Vagina (tissue), 2 donors: ENCODE data around the gene PKN3. TPM values are rescaled to one million over a fixed set of nuclear protein-coding genes. Genes with fewer than 3 reads are reported as not detected.

ENCODE experiments used
- DNase-seq, 2 donors: peaks; one replicate each; pipeline ENCODE4 v3.0.0-alpha.2; 2017; ENCODE audit errors: extremely low spot score in 2 of 2
- H3K27ac ChIP-seq: fragments of 200-600 bp; sonication (generic); one replicate; pipeline ENCODE4 v1.5.1; 2019
- H3K27me3 ChIP-seq: fragments of 200-600 bp; sonication (generic); one replicate; pipeline ENCODE4 v1.5.1; 2019
- H3K36me3 ChIP-seq, 2 donors: fragments of 200-600 bp; sonication (generic); one replicate each; pipeline ENCODE4 v1.5.1; 2017 to 2019
- H3K4me1 ChIP-seq: fragments of 200-600 bp; sonication (generic); one replicate; pipeline ENCODE4 v1.5.1; 2019
- H3K4me3 ChIP-seq, 2 donors: fragments of 200-600 bp; sonication (generic); 1 replicate in 1 of 2; 2 replicates in 1 of 2; pipeline ENCODE4 v1.5.1; 2016 to 2019
- H3K9me3 ChIP-seq: fragments of 200-600 bp; sonication (generic); one replicate; pipeline ENCODE4 v1.5.1; 2019
- POLR2A ChIP-seq, 2 donors: fragments of 450-650 bp; IDR thresholded peaks; one replicate each; pipeline ENCODE4 v1.6.1; 2017; ENCODE audit warnings: antibody characterized with exemption in 2 of 2, mild to moderate bottlenecking in 2 of 2, moderate library complexity in 2 of 2
- POLR2AphosphoS5 ChIP-seq, 2 donors: sonication (generic); formaldehyde crosslinking; IDR thresholded peaks; one replicate each; pipeline ENCODE4 v1.9.0; 2017; ENCODE audit warnings: antibody characterized with exemption in 2 of 2, mild to moderate bottlenecking in 2 of 2, low read depth in 1 of 2; ENCODE audit not compliant: insufficient read depth in 1 of 2
- intact Hi-C: fragments of 100-400 bp; cut with DNase I; formaldehyde crosslinking; loops from one replicate; pipeline ENCODE4 v1.15.1; 2023
- total RNA-seq: library from RNA; depleted of rRNA; stranded (reverse); fragments of >200 nt; gene quantifications from one replicate; pipeline ENCODE4 v1.2.3, GENCODE V29; 2016
- TF ChIP-seq, protein P1 (sequence below), 3 experiments: fragments of 450-650 bp in 2 of 3; fragments of 200-600 bp in 1 of 3; sonication (generic) in 1 of 3; IDR thresholded peaks; one replicate each; pipeline ENCODE4 v1.5.1; 2017 to 2019; ENCODE audit warnings: antibody characterized with exemption in 3 of 3, mild to moderate bottlenecking in 2 of 3, moderate library complexity in 2 of 3

Gene PKN3
- total RNA-seq, 1 donor from 2014 or later: 8.3 TPM

DNA sequence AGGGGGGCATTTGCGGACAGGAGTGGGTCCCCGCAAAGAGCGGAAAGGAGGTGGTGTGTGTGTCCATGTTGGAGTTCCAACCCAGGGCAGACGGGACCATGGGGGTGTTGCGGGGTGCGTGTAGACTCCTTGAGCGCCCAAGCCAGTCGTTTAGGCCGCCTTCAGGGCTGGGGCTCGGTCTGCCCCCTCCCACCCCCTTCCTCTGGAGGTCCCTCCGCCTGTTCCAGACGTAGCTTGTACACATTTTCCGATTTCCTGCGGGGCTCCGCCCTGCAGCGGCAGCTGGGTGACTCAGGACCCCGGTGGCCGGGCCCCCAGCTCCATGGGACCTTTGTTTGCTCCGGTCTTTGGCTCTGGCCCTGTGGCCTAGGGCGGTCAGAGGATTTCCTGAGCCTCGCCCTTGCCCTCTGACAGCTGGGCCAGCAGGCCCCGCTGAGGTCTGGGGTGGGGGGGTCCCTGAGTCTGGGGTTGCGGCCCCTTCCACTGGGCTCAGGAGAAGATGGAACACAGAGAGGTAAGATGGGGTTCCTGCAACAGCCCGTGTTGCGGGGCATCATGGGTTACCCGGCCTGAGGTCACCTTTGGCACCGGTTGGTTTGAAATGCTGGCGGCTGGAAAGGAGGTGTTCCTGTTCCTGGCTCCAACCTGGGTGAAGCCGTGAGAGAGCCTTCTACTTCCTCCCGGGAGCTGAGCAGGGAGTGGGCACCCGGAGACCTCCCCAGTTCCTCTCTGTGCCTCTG lies 1.5 kb downstream of the PKN3 start:
- Histone ChIP-seq H3K36me3 (no peaks in the 10 kb centered on the region), H3K27ac (peak overlapping the region; percentile 71), H3K9me3 (no peaks in the 10 kb centered on the region), H3K27me3 (no peaks in the 10 kb centered on the region), H3K4me3 (peak overlapping the region; percentile 68 to 94), H3K4me1 (peaks cover 16% of the 10 kb centered on the region)
- DNase-seq: no peak
- intact Hi-C loops: no loop called here
- TF ChIP-seq POLR2AphosphoS5 (IDR thresholded peaks at IDR 0.05; ENCODE audit: insufficient read depth in 1 of 2, low read depth in 1 of 2) (peak in 1 of 2 donors; percentile 55), POLR2A (IDR thresholded peaks at IDR 0.05) (no peak)
- TF ChIP-seq, protein P1, sequence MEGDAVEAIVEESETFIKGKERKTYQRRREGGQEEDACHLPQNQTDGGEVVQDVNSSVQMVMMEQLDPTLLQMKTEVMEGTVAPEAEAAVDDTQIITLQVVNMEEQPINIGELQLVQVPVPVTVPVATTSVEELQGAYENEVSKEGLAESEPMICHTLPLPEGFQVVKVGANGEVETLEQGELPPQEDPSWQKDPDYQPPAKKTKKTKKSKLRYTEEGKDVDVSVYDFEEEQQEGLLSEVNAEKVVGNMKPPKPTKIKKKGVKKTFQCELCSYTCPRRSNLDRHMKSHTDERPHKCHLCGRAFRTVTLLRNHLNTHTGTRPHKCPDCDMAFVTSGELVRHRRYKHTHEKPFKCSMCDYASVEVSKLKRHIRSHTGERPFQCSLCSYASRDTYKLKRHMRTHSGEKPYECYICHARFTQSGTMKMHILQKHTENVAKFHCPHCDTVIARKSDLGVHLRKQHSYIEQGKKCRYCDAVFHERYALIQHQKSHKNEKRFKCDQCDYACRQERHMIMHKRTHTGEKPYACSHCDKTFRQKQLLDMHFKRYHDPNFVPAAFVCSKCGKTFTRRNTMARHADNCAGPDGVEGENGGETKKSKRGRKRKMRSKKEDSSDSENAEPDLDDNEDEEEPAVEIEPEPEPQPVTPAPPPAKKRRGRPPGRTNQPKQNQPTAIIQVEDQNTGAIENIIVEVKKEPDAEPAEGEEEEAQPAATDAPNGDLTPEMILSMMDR (IDR thresholded peaks at IDR 0.05): no peak

DNA sequence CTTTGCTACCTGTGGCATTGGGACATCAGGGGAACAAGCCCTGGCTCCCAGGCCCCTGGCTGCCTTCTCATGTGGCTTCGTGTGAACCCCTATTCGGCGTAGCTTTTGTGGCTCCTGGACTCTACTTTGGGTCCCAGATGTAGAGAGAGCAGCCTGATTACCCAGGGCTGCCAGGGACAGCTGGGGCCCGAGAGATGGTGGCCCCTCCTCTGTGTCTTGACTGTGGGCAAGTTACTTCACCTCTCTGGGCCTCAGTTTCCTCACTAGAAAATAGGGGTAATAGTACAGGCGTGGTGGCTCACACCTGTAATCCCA lies 2.0 kb downstream of the PKN3 start:
- TF ChIP-seq POLR2AphosphoS5 (IDR thresholded peaks at IDR 0.05; ENCODE audit: insufficient read depth in 1 of 2, low read depth in 1 of 2): no peak
- TF ChIP-seq POLR2A (IDR thresholded peaks at IDR 0.05): no peak
- TF ChIP-seq, protein P1 (IDR thresholded peaks at IDR 0.05): no peak
- no peaks in the 10 kb centered on the region for H3K36me3 ChIP-seq
- no peaks in the 10 kb centered on the region for H3K27me3 ChIP-seq
- H3K9me3 ChIP-seq: no peaks in the 10 kb centered on the region
- peak overlapping the region; percentile 71 for H3K27ac ChIP-seq
- H3K4me3 ChIP-seq: no peak overlapping the region
- no peak for DNase-seq
- H3K4me1 ChIP-seq: peaks cover 16% of the 10 kb centered on the region
- intact Hi-C loops: no loop called here

DNA sequence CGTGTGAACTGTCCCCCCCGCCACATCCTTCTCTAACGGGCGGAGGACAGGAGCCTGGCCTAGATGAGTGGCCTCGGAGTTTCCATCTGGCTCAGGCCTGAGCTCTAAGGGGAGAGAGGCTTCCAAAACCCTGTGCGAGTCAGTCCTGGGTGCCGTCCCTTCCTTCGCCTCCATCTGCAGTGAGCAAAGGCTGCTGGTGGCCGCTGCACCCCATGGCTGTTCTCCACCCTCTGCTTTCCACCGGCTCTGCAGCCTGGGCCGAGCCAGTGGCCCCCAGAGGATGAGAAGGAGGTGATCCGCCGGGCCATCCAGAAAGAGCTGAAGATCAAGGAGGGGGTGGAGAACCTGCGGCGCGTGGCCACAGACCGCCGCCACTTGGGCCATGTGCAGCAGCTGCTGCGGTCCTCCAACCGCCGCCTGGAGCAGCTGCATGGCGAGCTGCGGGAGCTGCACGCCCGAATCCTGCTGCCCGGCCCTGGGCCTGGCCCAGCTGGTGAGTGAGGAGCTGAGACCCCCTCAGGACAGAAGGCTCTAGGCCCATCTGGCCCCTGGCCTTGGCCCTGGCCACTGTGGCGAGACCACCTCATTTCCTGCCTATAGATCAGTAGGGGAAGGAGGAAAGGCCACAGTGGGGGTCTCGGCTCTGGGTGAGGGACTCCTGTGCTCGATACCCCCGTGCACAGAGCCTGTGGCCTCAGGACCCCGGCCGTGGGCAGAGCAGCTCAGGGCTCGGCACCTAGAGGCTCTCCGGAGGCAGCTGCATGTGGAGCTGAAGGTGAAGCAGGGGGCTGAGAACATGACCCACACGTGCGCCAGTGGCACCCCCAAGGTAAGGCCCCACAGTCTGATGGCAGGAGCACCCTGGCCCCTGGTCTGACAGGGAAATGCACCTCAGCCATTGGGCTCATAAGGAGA lies 3.0 kb downstream of the PKN3 start:
- H3K4me3 ChIP-seq: no peak overlapping the region
- no peak overlapping the region for H3K27ac ChIP-seq
- H3K36me3 ChIP-seq: no peaks in the 10 kb centered on the region
- intact Hi-C loops: no loop called here
- H3K4me1 ChIP-seq: peaks cover 16% of the 10 kb centered on the region
- TF ChIP-seq, protein P1 (IDR thresholded peaks at IDR 0.05): no peak
- TF ChIP-seq POLR2AphosphoS5 (IDR thresholded peaks at IDR 0.05; ENCODE audit: insufficient read depth in 1 of 2, low read depth in 1 of 2) (no peak), POLR2A (IDR thresholded peaks at IDR 0.05) (no peak)
- no peaks in the 10 kb centered on the region for H3K27me3 ChIP-seq
- DNase-seq: peak in 1 of 2 donors; percentile 77
- no peaks in the 10 kb centered on the region for H3K9me3 ChIP-seq

DNA sequence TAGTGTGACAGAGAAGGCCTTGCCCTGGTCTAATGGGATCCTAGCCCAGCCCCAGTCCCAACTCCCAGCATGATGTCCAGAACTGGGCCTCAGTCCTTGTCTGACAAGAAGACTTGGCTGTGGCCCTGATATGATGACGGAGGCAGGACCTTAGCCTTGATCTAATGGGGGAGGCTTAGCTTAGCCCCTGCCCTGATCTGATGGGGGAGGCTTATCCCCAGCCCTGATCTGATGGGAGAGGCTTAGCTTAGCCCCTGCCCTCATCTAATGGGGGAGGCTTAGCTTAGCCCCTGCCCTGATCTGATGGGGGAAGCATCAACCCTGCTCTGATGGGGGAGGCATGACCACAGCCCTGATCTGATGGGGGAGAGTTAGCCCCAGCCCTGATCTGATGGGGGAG lies 3.7 kb downstream of the PKN3 start:
- Histone ChIP-seq H3K4me3 (no peak overlapping the region), H3K27ac (no peak overlapping the region), H3K36me3 (no peaks in the 10 kb centered on the region), H3K27me3 (no peaks in the 10 kb centered on the region), H3K9me3 (no peaks in the 10 kb centered on the region), H3K4me1 (peaks cover 16% of the 10 kb centered on the region)
- TF ChIP-seq POLR2A (IDR thresholded peaks at IDR 0.05) (no peak), POLR2AphosphoS5 (IDR thresholded peaks at IDR 0.05; ENCODE audit: insufficient read depth in 1 of 2, low read depth in 1 of 2) (no peak)
- TF ChIP-seq, protein P1 (IDR thresholded peaks at IDR 0.05): no peak
- no peak for DNase-seq
- intact Hi-C loops: no loop called here
